H1 (cell line): ENCODE measurements around the gene GBP2. TPM values are rescaled to one million over a fixed set of nuclear protein-coding genes. Genes with fewer than 3 reads are reported as not detected.

Experiments
- CTCF ChIA-PET: fragments of 300-600 bp; sonication (Branson Sonifier 250); formaldehyde crosslinking; loops from one replicate; lab custom pipeline; 2021; ENCODE audit not compliant: partially characterized antibody; lab: Charles Lee
- POLR2A ChIA-PET: fragments of 300-600 bp; sonication (Branson Sonifier 250); formaldehyde crosslinking; loops from one replicate; lab custom pipeline; 2021; ENCODE audit warnings: inconsistent platforms; ENCODE audit not compliant: partially characterized antibody; lab: Charles Lee
- DNase-seq, 2 experiments: peaks; one replicate each; pipeline versions ENCODE4 v3.0.0 to v3.0.0-alpha.2; 2010 to 2022; ENCODE audit warnings: low spot score in 2 of 2, low read depth in 1 of 2, mixed read lengths in 1 of 2
- FAIRE-seq: peaks from 2 replicates; lab custom pipeline; 2011; peaks lifted over from hg19 to GRCh38; lab: Jason Lieb, UNC
- H2AFZ ChIP-seq: 2 replicates; pipeline ENCODE4 v1.8.1; 2012; ENCODE audit warnings: low read length, inconsistent platforms
- H2AK5ac ChIP-seq: 2 replicates; pipeline ENCODE4 v1.6.1; 2013; ENCODE audit warnings: low read depth, low read length
- H2BK120ac ChIP-seq: replicated peaks from 2 replicates; pipeline ENCODE3; 2013; ENCODE audit warnings: low read depth, low read length, inconsistent platforms
- H2BK12ac ChIP-seq: 2 replicates; pipeline ENCODE4 v1.6.1; 2013; ENCODE audit warnings: low read depth, low read length
- H2BK15ac ChIP-seq: 2 replicates; pipeline ENCODE4 v1.6.1; 2013; ENCODE audit warnings: low read length
- H2BK20ac ChIP-seq: 2 replicates; pipeline ENCODE4 v1.6.1; 2013; ENCODE audit warnings: low read length
- H2BK5ac ChIP-seq: 2 replicates; pipeline ENCODE4 v1.6.1; 2013; ENCODE audit warnings: low read depth, low read length
- H3K14ac ChIP-seq: 2 replicates; pipeline ENCODE4 v1.6.1; 2013; ENCODE audit warnings: inconsistent platforms; ENCODE audit not compliant: insufficient read length
- H3K18ac ChIP-seq: 2 replicates; pipeline ENCODE4 v1.6.1; 2013; ENCODE audit warnings: low read length; ENCODE audit errors: extremely low read depth
- H3K23ac ChIP-seq: 2 replicates; pipeline ENCODE4 v1.6.1; 2013; ENCODE audit warnings: inconsistent platforms; ENCODE audit not compliant: insufficient read length
- H3K23me2 ChIP-seq: 2 replicates; pipeline ENCODE4 v1.6.1; 2013; ENCODE audit warnings: low read depth, low read length
- H3K27ac ChIP-seq: 2 replicates; pipeline ENCODE4 v1.6.1; 2011; ENCODE audit warnings: low read depth, low read length, inconsistent platforms
- H3K27me3 ChIP-seq, 4 experiments: replicated peaks in 1 of 4; 1 replicate in 1 of 4; 2 replicates in 3 of 4; pipeline versions ENCODE4 v1.6.1 to v1.8.1; 2011 to 2013; ENCODE audit warnings: low read length in 3 of 4, mild to moderate bottlenecking in 3 of 4, inconsistent platforms in 2 of 4, mixed read lengths in 2 of 4, moderate library complexity in 1 of 4; ENCODE audit not compliant: control insufficient read depth in 3 of 4, insufficient read depth in 3 of 4; ENCODE audit errors: extremely low read depth in 1 of 4
- H3K36me3 ChIP-seq, 4 experiments: 2 replicates each; pipeline versions ENCODE4 v1.6.1 to v1.8.1; 2011 to 2013; ENCODE audit warnings: mild to moderate bottlenecking in 4 of 4, low read length in 3 of 4, moderate library complexity in 2 of 4, control low read depth in 1 of 4, inconsistent platforms in 1 of 4; ENCODE audit not compliant: insufficient read depth in 4 of 4, control insufficient read depth in 2 of 4
- H3K4ac ChIP-seq: replicated peaks from 2 replicates; pipeline ENCODE3; 2013; ENCODE audit warnings: low read length, low read depth, mixed read lengths, inconsistent platforms; ENCODE audit not compliant: insufficient read length
- H3K4me1 ChIP-seq, 4 experiments: replicated peaks in 1 of 4; 1 replicate in 1 of 4; 2 replicates in 3 of 4; pipeline versions ENCODE4 v1.6.1 to v1.8.1; 2011 to 2013; ENCODE audit warnings: low read length in 3 of 4, inconsistent platforms in 2 of 4, mixed read lengths in 1 of 4; ENCODE audit not compliant: insufficient read depth in 4 of 4, control insufficient read depth in 3 of 4
- H3K4me2 ChIP-seq, 2 experiments: 2 replicates each; pipeline versions ENCODE4 v1.6.1 to v1.8.1; 2011 to 2013; ENCODE audit warnings: low read depth in 2 of 2, low read length in 2 of 2, control low read depth in 1 of 2, inconsistent platforms in 1 of 2, mild to moderate bottlenecking in 1 of 2; ENCODE audit not compliant: insufficient read depth in 1 of 2
- H3K4me3 ChIP-seq, 4 experiments: fragments of 200-600, 300-600 bp in 1 of 4; sonication (generic), shearing (Covaris generic), sonication (Bioruptor Twin) in 1 of 4; 2 replicates each; pipeline versions ENCODE4 v1.5.1 to v1.8.1; 2011 to 2016; ENCODE audit warnings: low read length in 4 of 4, low read depth in 3 of 4, control low read depth in 2 of 4, inconsistent platforms in 2 of 4, mild to moderate bottlenecking in 2 of 4, mixed read lengths in 1 of 4, moderate library complexity in 1 of 4; ENCODE audit not compliant: insufficient read depth in 2 of 4; ENCODE audit errors: extremely low read depth in 1 of 4
- H3K56ac ChIP-seq: replicated peaks from 2 replicates; pipeline ENCODE3; 2013; ENCODE audit warnings: low read depth, mild to moderate bottlenecking, mixed read lengths, low read length, inconsistent platforms; ENCODE audit not compliant: insufficient read length
- H3K79me1 ChIP-seq: 2 replicates; pipeline ENCODE4 v1.6.1; 2013; ENCODE audit warnings: low read depth, low read length, control low read depth
- H3K79me2 ChIP-seq, 2 experiments: 2 replicates each; pipeline versions ENCODE4 v1.6.1 to v1.8.1; 2012 to 2013; ENCODE audit warnings: low read length in 2 of 2, mild to moderate bottlenecking in 2 of 2, inconsistent platforms in 1 of 2; ENCODE audit not compliant: insufficient read depth in 2 of 2, control insufficient read depth in 1 of 2
- H3K9ac ChIP-seq, 4 experiments: replicated peaks in 1 of 4; 1 replicate in 1 of 4; 2 replicates in 3 of 4; pipeline versions ENCODE4 v1.6.1 to v1.8.1; 2011 to 2013; ENCODE audit warnings: low read depth in 3 of 4, low read length in 3 of 4, control low read depth in 2 of 4, mild to moderate bottlenecking in 2 of 4, moderate library complexity in 2 of 4, inconsistent platforms in 1 of 4; ENCODE audit errors: extremely low read depth in 1 of 4
- H3K9me3 ChIP-seq, 2 experiments: 2 replicates each; pipeline versions ENCODE4 v1.6.1 to v1.8.1; 2012 to 2013; ENCODE audit warnings: mild to moderate bottlenecking in 2 of 2, moderate library complexity in 2 of 2, control low read depth in 1 of 2, inconsistent platforms in 1 of 2, low read depth in 1 of 2, low read length in 1 of 2, mixed read lengths in 1 of 2; ENCODE audit not compliant: insufficient read depth in 2 of 2
- H4K20me1 ChIP-seq, 2 experiments: replicated peaks in 1 of 2; 2 replicates each; pipeline versions ENCODE3 to v1.8.1; 2011 to 2013; ENCODE audit warnings: inconsistent platforms in 2 of 2, low read length in 2 of 2, mild to moderate bottlenecking in 1 of 2; ENCODE audit not compliant: insufficient read depth in 2 of 2, control insufficient read depth in 1 of 2
- H4K5ac ChIP-seq: 2 replicates; pipeline ENCODE4 v1.6.1; 2013; ENCODE audit warnings: low read length, low read depth, mixed read lengths, inconsistent platforms; ENCODE audit not compliant: insufficient read length
- H4K8ac ChIP-seq: 2 replicates; pipeline ENCODE4 v1.8.0; 2013; ENCODE audit warnings: mild to moderate bottlenecking, moderate library complexity, low read length, inconsistent platforms; ENCODE audit not compliant: insufficient read depth; ENCODE audit errors: extremely low read depth
- H4K91ac ChIP-seq: replicated peaks from 2 replicates; pipeline ENCODE3; 2013; ENCODE audit warnings: low read length, mixed read lengths, inconsistent platforms; ENCODE audit not compliant: insufficient read length
- JUND ChIP-seq: IDR thresholded peaks from 2 replicates; pipeline ENCODE4 v1.6.1; 2011; ENCODE audit warnings: mild to moderate bottlenecking, improper control_type of control experiment, low read length
- TAF1 ChIP-seq: IDR thresholded peaks from 2 replicates; pipeline ENCODE4 v1.6.1; 2011; ENCODE audit warnings: mild to moderate bottlenecking, low read depth, low read length
- WGBS, 2 experiments: shearing (Covaris generic) in 1 of 2; methylation state at CpG; one replicate each; pipeline versions ENCODE4 v1.1.6 to v1.1.7; 2013 to 2015; ENCODE audit warnings: low lambda C conversion rate in 2 of 2, mixed read lengths in 2 of 2, inconsistent platforms in 1 of 2, low coverage in 1 of 2, missing lambda C conversion rate in 1 of 2; ENCODE audit not compliant: insufficient replicate concordance in 2 of 2, insufficient coverage in 1 of 2, insufficient read length in 1 of 2; ENCODE audit errors: extremely low coverage in 1 of 2, missing lambda C conversion rate in 1 of 2; 5-methylcytosine and 5-hydroxymethylcytosine counted together
- polyA plus RNA-seq, 7 experiments: library from polyadenylated mRNA; depleted of rRNA in 3 of 7; stranded (reverse) in 5 of 7; unstranded in 2 of 7; fragments of >200 nt in 5 of 7; fragments of 200-250 nt in 2 of 7; gene quantifications; 1 replicate in 5 of 7; 2 replicates in 1 of 7; 4 replicates in 1 of 7; pipeline versions ENCODE4 v1.2.1 to v1.2.3, GENCODE V29; 2011 to 2013; ENCODE audit warnings: missing spikeins in 2 of 7, mixed read lengths in 2 of 7
- total RNA-seq: library from RNA; stranded (reverse); fragmentation: NEBNext Ultra II Directional; extraction: Animal tissue kit (Norgen Biotek cat#: 25700); gene quantifications from 2 replicates; pipeline ENCODE4 v1.2.1, GENCODE V29; 2021

GBP2 gene
- total and polyA plus RNA-seq, 2 of the 8 experiments (the other 6 are each of a cell fraction or from before 2014, with no cell fraction given): not detected

GRCh38 chr1:89121641-89122040 lies 4.3 kb downstream of the GBP2 start:
- H3K9me3 ChIP-seq: no peaks in the 10 kb centered on the region
- no peak overlapping the region for H3K14ac ChIP-seq
- H2BK20ac ChIP-seq: no peak overlapping the region
- H4K5ac ChIP-seq: no peak overlapping the region
- no peak overlapping the region for H2BK15ac ChIP-seq
- TF ChIP-seq JUND: no peak
- no peak for TF ChIP-seq TAF1
- no peak overlapping the region for H3K27ac ChIP-seq
- H3K79me1 ChIP-seq: no peaks in the 10 kb centered on the region
- no peaks in the 10 kb centered on the region for H3K4me1 ChIP-seq
- no peak overlapping the region for H4K91ac ChIP-seq
- no peak overlapping the region for H2BK5ac ChIP-seq
- CTCF ChIA-PET: no interaction called here
- WGBS, 2 experiments: 94% methylated on average over 8 of the region's 8 CpGs; no CpG with 5 or more reads in 1 of the 2 experiments
- no peak overlapping the region for H3K56ac ChIP-seq
- H2AFZ ChIP-seq: no peak overlapping the region
- H3K4me2 ChIP-seq: no peak overlapping the region
- H3K79me2 ChIP-seq: no peaks in the 10 kb centered on the region
- POLR2A ChIA-PET: no interaction called here
- peaks cover 0 to 1% (median 0%) of the 10 kb centered on the region in 4 experiments; a peak in 1 of 7 replicates for H3K27me3 ChIP-seq
- H2AK5ac ChIP-seq: no peak overlapping the region
- H3K36me3 ChIP-seq: no peaks in the 10 kb centered on the region
- H3K23me2 ChIP-seq: no peaks in the 10 kb centered on the region
- DNase-seq (no peak), FAIRE-seq (no peak)
- no peak overlapping the region for H3K23ac ChIP-seq
- H3K18ac ChIP-seq: no peak overlapping the region
- no peak overlapping the region for H3K9ac ChIP-seq
- H3K4me3 ChIP-seq: no peak overlapping the region
- no peaks in the 10 kb centered on the region for H4K20me1 ChIP-seq
- no peak overlapping the region for H2BK120ac ChIP-seq
- no peak overlapping the region for H3K4ac ChIP-seq
- H4K8ac ChIP-seq: no peak overlapping the region
- no peak overlapping the region for H2BK12ac ChIP-seq
